Fibroblast of lung (primary cell): Measurements from ENCODE around the gene TRAPPC2.

Experiments
- CTCF ChIP-seq, 2 donors: IDR thresholded peaks in 1 of 2; conservative IDR thresholded peaks in 1 of 2; 1 replicate in 1 of 2; 2 replicates in 1 of 2; pipeline ENCODE4 v1.5.1; 2011 to 2012; ENCODE audit warnings: low read length in 2 of 2, control low read depth in 1 of 2, inconsistent platforms in 1 of 2, low read depth in 1 of 2, mild to moderate bottlenecking in 1 of 2
- EZH2 ChIP-seq: IDR thresholded peaks from 2 replicates; pipeline ENCODE4 v1.5.1; 2012; ENCODE audit warnings: low read length, control low read depth, mild to moderate bottlenecking; ENCODE audit errors: missing control alignments

GRCh38 chrX:13688384-13688957, 45.9 kb downstream of the TRAPPC2 start:
- no peak for TF ChIP-seq EZH2
- no peak for TF ChIP-seq CTCF (conservative IDR thresholded peaks at IDR 0.05 in 1 of 2, IDR thresholded peaks at IDR 0.05 in 1 of 2; ENCODE audit: low read depth in 1 of 2, low read length in 2 of 2)
